GM12892 (cell line): ENCODE data around the gene ZNF674.
"Not testable (repeated sequence)": the region's sequence is repeated elsewhere in the genome, so short reads cannot be mapped to it uniquely, and the experiment has no call there.

ENCODE experiments used
- DNase-seq: peaks from one replicate; pipeline ENCODE4 v3.0.0; 2011; ENCODE audit not compliant: insufficient read length
- FAIRE-seq: peaks from 2 replicates; lab custom pipeline; 2011; peaks lifted over from hg19 to GRCh38; lab: Jason Lieb, UNC
- POLR2A ChIP-seq: IDR thresholded peaks from 2 replicates; pipeline ENCODE4 v1.6.1; 2011; ENCODE audit warnings: low read depth, low read length, control low read depth
- POLR2AphosphoS5 ChIP-seq: IDR thresholded peaks from 2 replicates; pipeline ENCODE4 v1.6.1; 2011; ENCODE audit warnings: low read depth, low read length, control low read depth
- TAF1 ChIP-seq: IDR thresholded peaks from 2 replicates; pipeline ENCODE4 v1.6.1; 2011; ENCODE audit warnings: low read depth, mild to moderate bottlenecking, control low read depth, low read length, borderline replicate concordance

ZNF674 gene

DNA sequence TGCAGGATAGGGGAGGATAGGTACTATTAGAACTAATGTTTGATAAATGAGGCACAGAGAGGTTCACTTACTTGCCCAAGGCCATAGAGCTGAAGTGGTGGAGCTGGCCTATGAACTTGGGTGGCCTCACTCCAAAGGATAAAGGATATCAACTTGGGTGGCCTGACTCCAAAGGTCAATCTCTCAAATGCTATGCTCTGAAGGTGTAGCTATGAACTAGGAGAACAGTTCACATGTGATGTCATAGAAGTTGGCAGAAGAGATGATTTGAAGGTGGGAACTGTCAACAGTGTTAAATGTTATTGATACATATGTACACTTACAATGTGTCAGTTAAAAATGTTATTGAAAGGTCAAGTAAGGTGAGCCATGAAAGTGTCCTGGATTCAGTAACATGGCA, 22.2 kb upstream of the ZNF674 start:
- no peak for DNase-seq
- no peak for TF ChIP-seq TAF1
- TF ChIP-seq POLR2AphosphoS5: no peak
- TF ChIP-seq POLR2A: no peak
- peak; percentile 56 for FAIRE-seq

- TF ChIP-seq TAF1 (no peak), POLR2A (no peak), POLR2AphosphoS5 (no peak)
- DNase-seq (no peak), FAIRE-seq (peak; percentile 100)
Observed at GRCh38 chrX:46561824-46562657, 16.8 kb upstream of the ZNF674 start.

DNA sequence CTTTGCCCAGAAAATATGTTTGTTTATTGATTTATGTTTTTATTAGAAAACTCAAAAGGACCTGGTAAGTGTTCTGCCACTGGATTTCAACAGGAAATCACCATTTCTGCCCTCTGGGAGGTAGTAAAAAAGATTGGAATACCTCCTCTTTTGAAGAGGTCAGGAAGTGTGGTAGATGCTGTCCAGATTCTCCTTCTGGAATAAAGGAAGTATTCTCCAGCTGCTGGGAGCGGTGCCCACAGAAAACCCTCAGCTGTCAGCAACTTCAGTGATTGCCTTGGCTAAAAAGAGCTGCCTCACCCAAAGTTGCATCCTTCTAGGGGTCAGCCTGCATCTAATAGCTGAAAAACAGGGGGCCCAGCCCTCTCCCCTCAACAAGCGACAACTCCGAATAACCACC, 13.8 kb upstream of the ZNF674 start:
- FAIRE-seq (no peak), DNase-seq (no peak)
- TF ChIP-seq POLR2AphosphoS5: no peak
- TF ChIP-seq POLR2A: no peak
- no peak for TF ChIP-seq TAF1

- TF ChIP-seq POLR2A (no peak), POLR2AphosphoS5 (no peak), TAF1 (no peak)
- FAIRE-seq (peak; percentile 74), DNase-seq (no peak)
Observed at GRCh38 chrX:46554942-46555341, 9.7 kb upstream of the ZNF674 start.

DNA sequence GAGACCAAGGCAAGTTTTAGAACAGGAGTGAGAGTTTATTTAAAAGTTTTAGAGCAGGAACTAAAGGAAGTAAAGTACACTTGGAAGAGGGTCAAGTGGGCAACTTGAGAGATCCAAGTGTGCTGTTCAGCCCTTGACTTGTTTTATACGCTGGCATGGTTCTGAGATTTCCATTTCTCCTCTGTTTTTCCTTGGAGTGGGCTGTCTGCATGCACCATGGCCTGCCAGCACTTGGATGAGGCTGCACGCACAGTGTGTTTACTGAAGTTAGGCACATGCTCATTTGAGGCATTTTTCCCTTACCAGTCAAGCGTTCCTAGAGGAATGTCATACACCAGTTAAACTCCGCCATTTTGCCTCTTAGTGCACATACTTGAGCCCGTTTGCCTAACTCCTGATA, 8.7 kb upstream of the ZNF674 start:
- FAIRE-seq: no peak
- TF ChIP-seq TAF1: no peak
- TF ChIP-seq POLR2A: no peak
- DNase-seq: no peak

- DNase-seq (no peak), FAIRE-seq (no peak)
- TF ChIP-seq TAF1: no peak
- no peak for TF ChIP-seq POLR2AphosphoS5
- TF ChIP-seq POLR2A: no peak
Observed at GRCh38 chrX:46551494-46552128, 6.4 kb upstream of the ZNF674 start.

DNA sequence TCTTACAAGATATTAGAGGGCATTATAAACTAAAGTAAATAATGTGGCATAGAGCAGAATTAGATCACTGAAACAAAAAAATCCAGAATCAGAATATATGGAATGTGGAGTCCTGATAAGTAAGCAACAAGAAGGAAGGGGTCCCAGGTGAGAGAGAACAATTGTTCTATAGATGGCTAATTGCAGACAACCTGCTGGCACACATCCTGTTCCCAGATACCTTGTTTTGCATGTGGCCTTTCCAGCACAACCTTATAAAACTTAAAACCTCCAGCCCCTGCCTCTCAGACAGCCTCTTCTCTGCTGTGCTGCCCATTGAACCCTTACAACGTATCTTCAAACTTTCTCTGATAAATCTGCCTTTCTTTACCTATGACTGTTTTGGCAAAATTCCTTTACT, 4.7 kb upstream of the ZNF674 start:
- no peak for DNase-seq
- no peak for FAIRE-seq
- no peak for TF ChIP-seq TAF1
- no peak for TF ChIP-seq POLR2AphosphoS5
- no peak for TF ChIP-seq POLR2A

- FAIRE-seq: no peak
Observed at GRCh38 chrX:46547857-46548256, 2.6 kb upstream of the ZNF674 start.

GRCh38 chrX:46544527-46544926, 694 bp downstream of the ZNF674 start:
- FAIRE-seq, DNase-seq: not testable (repeated sequence)

More at GRCh38 chrX:46547857-46548256, 2.6 kb upstream of the ZNF674 start:
- no peak for DNase-seq
- TF ChIP-seq POLR2A: no peak
- TF ChIP-seq POLR2AphosphoS5: no peak
- no peak for TF ChIP-seq TAF1

- FAIRE-seq: no peak
- DNase-seq: no peak
- TF ChIP-seq POLR2AphosphoS5 (no peak), POLR2A (no peak), TAF1 (no peak)
Observed at GRCh38 chrX:46543441-46543840, 1.8 kb downstream of the ZNF674 start.

DNA sequence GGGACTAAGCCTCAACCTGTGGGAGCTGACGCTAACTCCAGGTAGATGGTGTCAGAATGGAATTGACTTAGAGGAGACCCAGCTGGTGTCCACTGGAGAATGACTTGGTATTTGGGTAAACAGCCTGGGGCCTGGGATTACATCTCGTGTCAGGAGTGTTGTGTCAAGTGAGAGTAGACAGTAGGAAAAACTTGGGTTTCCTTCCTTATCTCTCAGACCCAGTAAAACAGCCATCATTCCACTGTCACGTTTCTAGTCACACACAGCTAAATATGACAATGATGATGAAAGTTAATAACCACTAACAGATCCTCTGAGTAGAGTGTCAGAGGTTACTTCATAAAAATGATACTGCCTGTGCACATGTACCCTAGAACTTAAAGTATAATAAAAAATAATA, 13.8 kb downstream of the ZNF674 start:
- FAIRE-seq (no peak), DNase-seq (no peak)
- no peak for TF ChIP-seq POLR2A
- TF ChIP-seq POLR2AphosphoS5: no peak
- no peak for TF ChIP-seq TAF1

- peak; percentile 84 for FAIRE-seq
- not testable (repeated sequence) for DNase-seq
Observed at GRCh38 chrX:46530404-46530908, 14.8 kb downstream of the ZNF674 start.

- not testable (repeated sequence) for DNase-seq
- FAIRE-seq: peak; percentile 91
Observed at GRCh38 chrX:46529740-46530403, 15.3 kb downstream of the ZNF674 start.

GRCh38 chrX:46528640-46529039, 16.6 kb downstream of the ZNF674 start:
- not testable (repeated sequence) for FAIRE-seq, DNase-seq
